GM21825 (cell line): ENCODE results near the gene PLAAT4.
A peak's percentile ranks its signal among the peaks of the same experiment; 100 is the strongest.
"Not testable (repeated sequence)": the region's sequence is repeated elsewhere in the genome, so short reads cannot be mapped to it uniquely, and the experiment has no call there.

Experiments used
- ATAC-seq: cut with Tn5 transposase; IDR thresholded peaks from one replicate; pipeline ENCODE4 v1.9.1; 2021; ENCODE audit warnings: mild to moderate bottlenecking, moderate library complexity; ENCODE audit not compliant: unreplicated experiment

The PLAAT4 gene

GRCh38 chr11:63510360-63511047 lies 26.1 kb upstream of the PLAAT4 start:
- ATAC-seq: no peak

GRCh38 chr11:63511048-63511748 lies 25.4 kb upstream of the PLAAT4 start:
- no peak for ATAC-seq

GRCh38 chr11:63512816-63513215 lies 23.8 kb upstream of the PLAAT4 start:
- ATAC-seq: no peak

- no peak for ATAC-seq
Measured at GRCh38 chr11:63516109-63516508, 20.5 kb upstream of the PLAAT4 start.

GRCh38 chr11:63517156-63517555 lies 19.5 kb upstream of the PLAAT4 start:
- ATAC-seq: no peak

- ATAC-seq: no peak
Measured at GRCh38 chr11:63518548-63518947, 18.1 kb upstream of the PLAAT4 start.

- no peak for ATAC-seq
Measured at GRCh38 chr11:63520606-63521170, 15.9 kb upstream of the PLAAT4 start.

GRCh38 chr11:63521896-63522295 lies 14.7 kb upstream of the PLAAT4 start:
- ATAC-seq: no peak

GRCh38 chr11:63523151-63523550 lies 13.5 kb upstream of the PLAAT4 start:
- no peak for ATAC-seq

GRCh38 chr11:63527667-63528066 lies 8.9 kb upstream of the PLAAT4 start:
- no peak for ATAC-seq

- not testable (repeated sequence) for ATAC-seq
Measured at GRCh38 chr11:63528156-63528555, 8.5 kb upstream of the PLAAT4 start.

GRCh38 chr11:63528729-63529278 lies 7.8 kb upstream of the PLAAT4 start:
- ATAC-seq: not testable (repeated sequence)

GRCh38 chr11:63529373-63529772 lies 7.2 kb upstream of the PLAAT4 start:
- not testable (repeated sequence) for ATAC-seq

GRCh38 chr11:63530021-63530420 lies 6.6 kb upstream of the PLAAT4 start:
- ATAC-seq: no peak

GRCh38 chr11:63531074-63531792 lies 5.4 kb upstream of the PLAAT4 start:
- ATAC-seq: peak; percentile 81

GRCh38 chr11:63532117-63532516 lies 4.5 kb upstream of the PLAAT4 start:
- ATAC-seq: no peak

GRCh38 chr11:63532799-63533475 lies 3.7 kb upstream of the PLAAT4 start:
- no peak for ATAC-seq

- ATAC-seq: no peak
Measured at GRCh38 chr11:63534076-63534475, 2.5 kb upstream of the PLAAT4 start.

- ATAC-seq: peak; percentile 38
Measured at GRCh38 chr11:63534895-63535461, 1.6 kb upstream of the PLAAT4 start.

- ATAC-seq: no peak
Measured at GRCh38 chr11:63535734-63536133, 874 bp upstream of the PLAAT4 start.
